Measurements from ENCODE around the gene MEIS3. TPM values are rescaled to one million over a fixed set of nuclear protein-coding genes. Genes with fewer than 3 reads are reported as not detected.
A peak's percentile ranks its signal among the peaks of the same experiment; 100 is the strongest.

The MEIS3 gene
- total RNA-seq, 2 experiments from 2014 or later = 1.3 TPM; not detected in 1

DNA sequence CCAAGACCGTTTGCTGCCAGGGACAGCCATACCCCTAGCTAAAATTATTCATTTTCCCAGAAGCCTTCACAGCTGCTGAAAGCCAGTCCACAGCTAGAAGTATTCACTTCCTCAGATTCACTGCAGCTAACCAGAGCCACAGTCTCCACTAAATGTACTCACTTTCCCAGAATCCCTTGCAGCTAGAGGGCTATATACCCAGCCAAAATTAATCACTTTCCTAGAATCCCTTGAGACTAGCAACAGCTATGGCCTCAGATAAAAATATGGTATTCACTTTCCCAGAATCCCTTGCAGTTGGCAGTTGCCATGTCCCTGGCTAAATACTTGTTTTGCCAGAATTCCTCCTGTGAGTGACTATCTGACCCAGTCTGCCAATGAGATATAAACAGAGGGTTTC, 13.8 kb upstream of the MEIS3 start:
- POLR2A ChIA-PET = no interaction called here
- intact Hi-C loops (cut with micrococcal nuclease; ENCODE audit: unreplicated experiment) = no loop called here
- no peaks in the 10 kb centered on the region for H3K36me3 ChIP-seq (ENCODE audit: insufficient read depth, low read length)
- DNase-seq (ENCODE audit: low spot score) = peak; percentile 44
- TF ChIP-seq EZH2phosphoT487 (IDR thresholded peaks at IDR 0.05; ENCODE audit: borderline replicate concordance, low read depth, low read length) = no peak
- no peaks in the 10 kb centered on the region for H3K9me2 ChIP-seq (ENCODE audit: insufficient read depth, low read length)
- H3K27ac ChIP-seq (ENCODE audit: low read depth, low read length, poor library complexity, severe bottlenecking) = no peak overlapping the region
- H4K20me1 ChIP-seq (ENCODE audit: insufficient read depth, low read length) = no peaks in the 10 kb centered on the region
- H3K9me3 ChIP-seq (ENCODE audit: low read length) = no peaks in the 10 kb centered on the region
- H3K79me2 ChIP-seq (ENCODE audit: insufficient read depth, low read depth, low read length) = no peaks in the 10 kb centered on the region
- no peak overlapping the region for H3K4me3 ChIP-seq (ENCODE audit: low read depth, low read length, poor library complexity, severe bottlenecking)
- CTCF ChIA-PET (ENCODE audit: unreplicated experiment) = no interaction called here
- H2AFZ ChIP-seq (ENCODE audit: low read length) = peak overlapping the region; percentile 79; the same call in 1 of the 2 replicates
- no TSS peak for BruUV-seq (replicated peaks)
- no peak overlapping the region for H3K4me2 ChIP-seq (ENCODE audit: low read length)
- H3K4me1 ChIP-seq (ENCODE audit: insufficient read depth, low read length, poor library complexity, severe bottlenecking) = peaks cover 25% of the 10 kb centered on the region

DNA sequence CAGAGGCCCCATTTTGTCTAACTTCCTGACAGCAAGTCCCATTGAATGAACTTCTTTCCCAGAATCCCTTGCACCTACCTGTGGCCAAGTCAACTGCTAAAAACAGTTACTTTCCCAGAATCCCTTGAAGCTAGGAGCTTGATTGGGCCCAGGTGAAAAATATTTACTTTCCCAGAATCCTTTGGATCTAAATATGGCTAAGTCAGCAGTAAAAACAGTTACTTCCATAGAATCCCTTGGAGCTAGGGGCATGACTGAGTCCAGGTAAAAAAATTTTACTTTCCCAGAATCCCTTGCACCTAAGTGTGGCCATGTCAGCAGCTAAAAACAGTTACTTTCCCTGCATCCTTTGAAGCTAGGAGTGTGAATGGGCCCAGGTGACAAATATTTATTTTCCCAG, 13.2 kb upstream of the MEIS3 start:
- Histone ChIP-seq H3K9me3 (ENCODE audit: low read length) (no peaks in the 10 kb centered on the region), H3K36me3 (ENCODE audit: insufficient read depth, low read length) (no peaks in the 10 kb centered on the region), H3K4me1 (ENCODE audit: insufficient read depth, low read length, poor library complexity, severe bottlenecking) (peaks cover 30% of the 10 kb centered on the region), H3K79me2 (ENCODE audit: insufficient read depth, low read depth, low read length) (no peaks in the 10 kb centered on the region), H2AFZ (ENCODE audit: low read length) (peak overlapping the region; percentile 79; the same call in 1 of the 2 replicates), H4K20me1 (ENCODE audit: insufficient read depth, low read length) (no peaks in the 10 kb centered on the region), H3K4me2 (ENCODE audit: low read length) (no peak overlapping the region), H3K9me2 (ENCODE audit: insufficient read depth, low read length) (no peaks in the 10 kb centered on the region), H3K27ac (ENCODE audit: low read depth, low read length, poor library complexity, severe bottlenecking) (no peak overlapping the region), H3K4me3 (ENCODE audit: low read depth, low read length, poor library complexity, severe bottlenecking) (no peak overlapping the region)
- DNase-seq (ENCODE audit: low spot score) = no peak
- POLR2A ChIA-PET = no interaction called here
- intact Hi-C loops (cut with micrococcal nuclease; ENCODE audit: unreplicated experiment) = no loop called here
- TF ChIP-seq, protein P1, sequence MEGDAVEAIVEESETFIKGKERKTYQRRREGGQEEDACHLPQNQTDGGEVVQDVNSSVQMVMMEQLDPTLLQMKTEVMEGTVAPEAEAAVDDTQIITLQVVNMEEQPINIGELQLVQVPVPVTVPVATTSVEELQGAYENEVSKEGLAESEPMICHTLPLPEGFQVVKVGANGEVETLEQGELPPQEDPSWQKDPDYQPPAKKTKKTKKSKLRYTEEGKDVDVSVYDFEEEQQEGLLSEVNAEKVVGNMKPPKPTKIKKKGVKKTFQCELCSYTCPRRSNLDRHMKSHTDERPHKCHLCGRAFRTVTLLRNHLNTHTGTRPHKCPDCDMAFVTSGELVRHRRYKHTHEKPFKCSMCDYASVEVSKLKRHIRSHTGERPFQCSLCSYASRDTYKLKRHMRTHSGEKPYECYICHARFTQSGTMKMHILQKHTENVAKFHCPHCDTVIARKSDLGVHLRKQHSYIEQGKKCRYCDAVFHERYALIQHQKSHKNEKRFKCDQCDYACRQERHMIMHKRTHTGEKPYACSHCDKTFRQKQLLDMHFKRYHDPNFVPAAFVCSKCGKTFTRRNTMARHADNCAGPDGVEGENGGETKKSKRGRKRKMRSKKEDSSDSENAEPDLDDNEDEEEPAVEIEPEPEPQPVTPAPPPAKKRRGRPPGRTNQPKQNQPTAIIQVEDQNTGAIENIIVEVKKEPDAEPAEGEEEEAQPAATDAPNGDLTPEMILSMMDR (conservative IDR thresholded peaks at IDR 0.05; ENCODE audit: low read length) = no peak
- no peak for TF ChIP-seq EZH2phosphoT487 (IDR thresholded peaks at IDR 0.05; ENCODE audit: borderline replicate concordance, low read depth, low read length)
- CTCF ChIA-PET (ENCODE audit: unreplicated experiment) = no interaction called here
- no TSS peak for BruUV-seq (replicated peaks)

DNA sequence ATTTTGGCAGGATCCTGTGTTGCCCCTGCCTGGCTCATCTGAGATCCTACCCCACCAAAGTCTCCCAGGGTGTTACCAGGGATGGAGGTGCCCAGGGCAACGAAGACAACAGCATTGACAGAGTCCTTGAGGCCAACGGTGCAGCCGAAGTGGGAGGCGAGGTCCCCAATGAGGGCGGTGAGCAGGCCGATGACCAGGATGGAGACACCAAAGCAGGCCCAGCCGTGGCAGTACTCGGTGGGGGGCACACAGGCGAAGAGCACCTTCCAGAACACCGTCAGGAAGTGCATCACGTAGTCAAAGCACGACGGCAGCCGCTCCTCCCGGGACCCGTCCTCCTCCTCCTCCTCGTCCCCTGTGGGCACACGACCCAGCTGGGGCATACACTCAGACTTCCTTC, 12.8 kb upstream of the MEIS3 start:
- H3K36me3 ChIP-seq (ENCODE audit: insufficient read depth, low read length) = no peaks in the 10 kb centered on the region
- no peak overlapping the region for H3K27ac ChIP-seq (ENCODE audit: low read depth, low read length, poor library complexity, severe bottlenecking)
- no peak overlapping the region; the same call in 1 of the 2 replicates for H2AFZ ChIP-seq (ENCODE audit: low read length)
- no peaks in the 10 kb centered on the region for H3K9me2 ChIP-seq (ENCODE audit: insufficient read depth, low read length)
- POLR2A ChIA-PET = no interaction called here
- no peak overlapping the region for H3K4me2 ChIP-seq (ENCODE audit: low read length)
- intact Hi-C loops (cut with micrococcal nuclease; ENCODE audit: unreplicated experiment) = no loop called here
- CTCF ChIA-PET (ENCODE audit: unreplicated experiment) = no interaction called here
- no peak overlapping the region for H3K4me3 ChIP-seq (ENCODE audit: low read depth, low read length, poor library complexity, severe bottlenecking)
- H3K79me2 ChIP-seq (ENCODE audit: insufficient read depth, low read depth, low read length) = no peaks in the 10 kb centered on the region
- DNase-seq (ENCODE audit: low spot score) = no peak
- TF ChIP-seq EZH2phosphoT487 (IDR thresholded peaks at IDR 0.05; ENCODE audit: borderline replicate concordance, low read depth, low read length) = no peak
- TF ChIP-seq, protein P1 (conservative IDR thresholded peaks at IDR 0.05; ENCODE audit: low read length) = no peak
- H3K4me1 ChIP-seq (ENCODE audit: insufficient read depth, low read length, poor library complexity, severe bottlenecking) = peaks cover 33% of the 10 kb centered on the region
- no peaks in the 10 kb centered on the region for H3K9me3 ChIP-seq (ENCODE audit: low read length)
- no TSS peak for BruUV-seq (replicated peaks)
- no peaks in the 10 kb centered on the region for H4K20me1 ChIP-seq (ENCODE audit: insufficient read depth, low read length)
